Trophoblast cell (in vitro differentiated cells and primary cell): ENCODE results near the gene SLC16A12.

Source experiments
- DNase-seq, 2 donors: peaks; one replicate each; pipeline ENCODE4 v3.0.0-alpha.2; 2016
- H2AFZ ChIP-seq: 2 replicates; pipeline ENCODE4 v1.6.1; 2013; ENCODE audit warnings: low read length, moderate library complexity, mild to moderate bottlenecking; ENCODE audit not compliant: insufficient read depth, poor library complexity
- H2AK5ac ChIP-seq: 2 replicates; pipeline ENCODE4 v1.6.1; 2013; ENCODE audit warnings: mild to moderate bottlenecking, low read length
- H2BK120ac ChIP-seq: 2 replicates; pipeline ENCODE4 v1.6.1; 2013; ENCODE audit warnings: low read length, mild to moderate bottlenecking, moderate library complexity; ENCODE audit not compliant: insufficient read depth, poor library complexity
- H2BK12ac ChIP-seq: 2 replicates; pipeline ENCODE4 v1.6.1; 2013; ENCODE audit warnings: mild to moderate bottlenecking, low read length, moderate library complexity
- H2BK5ac ChIP-seq: 2 replicates; pipeline ENCODE4 v1.6.1; 2013; ENCODE audit warnings: low read length, low read depth, moderate library complexity, mild to moderate bottlenecking; ENCODE audit not compliant: poor library complexity
- H3K14ac ChIP-seq: 2 replicates; pipeline ENCODE4 v1.6.1; 2013; ENCODE audit warnings: mild to moderate bottlenecking, low read length
- H3K18ac ChIP-seq: 2 replicates; pipeline ENCODE4 v1.6.1; 2013; ENCODE audit warnings: mild to moderate bottlenecking, low read length
- H3K23ac ChIP-seq: 2 replicates; pipeline ENCODE4 v1.6.1; 2013; ENCODE audit warnings: low read length
- H3K27ac ChIP-seq: 2 replicates; pipeline ENCODE4 v1.5.1; 2013; ENCODE audit warnings: low read depth, mild to moderate bottlenecking, inconsistent platforms, low read length, moderate library complexity
- H3K27me3 ChIP-seq: 2 replicates; pipeline ENCODE4 v1.6.1; 2013; ENCODE audit warnings: inconsistent platforms, mild to moderate bottlenecking, low read length, moderate library complexity; ENCODE audit not compliant: insufficient read depth
- H3K36me3 ChIP-seq, 2 experiments: 1 replicate in 1 of 2; 2 replicates in 1 of 2; pipeline ENCODE4 v1.6.1; 2013; ENCODE audit warnings: low read length in 2 of 2, mild to moderate bottlenecking in 2 of 2, moderate library complexity in 1 of 2; ENCODE audit not compliant: insufficient read depth in 2 of 2, control insufficient read depth in 1 of 2
- H3K4ac ChIP-seq: 2 replicates; pipeline ENCODE4 v1.6.1; 2013; ENCODE audit warnings: low read depth, mild to moderate bottlenecking, low read length, moderate library complexity
- H3K4me1 ChIP-seq, 2 experiments: 1 replicate in 1 of 2; 2 replicates in 1 of 2; pipeline ENCODE4 v1.6.1; 2013; ENCODE audit warnings: low read length in 2 of 2, mild to moderate bottlenecking in 2 of 2, moderate library complexity in 1 of 2; ENCODE audit not compliant: insufficient read depth in 2 of 2, control insufficient read depth in 1 of 2
- H3K4me2 ChIP-seq: 2 replicates; pipeline ENCODE4 v1.6.1; 2013; ENCODE audit warnings: inconsistent platforms, mild to moderate bottlenecking, low read length, moderate library complexity
- H3K4me3 ChIP-seq: 2 replicates; pipeline ENCODE4 v1.5.1; 2013; ENCODE audit warnings: mild to moderate bottlenecking, low read depth, low read length, inconsistent platforms
- H3K79me1 ChIP-seq: one replicate; pipeline ENCODE4 v1.6.1; 2013; ENCODE audit warnings: low read length
- H3K79me2 ChIP-seq: 2 replicates; pipeline ENCODE4 v1.6.1; 2013; ENCODE audit warnings: low read length, mild to moderate bottlenecking; ENCODE audit not compliant: control insufficient read depth, insufficient read depth, poor library complexity
- H3K9ac ChIP-seq: 2 replicates; pipeline ENCODE4 v1.6.1; 2013; ENCODE audit warnings: mild to moderate bottlenecking, low read length
- H3K9me3 ChIP-seq: 2 replicates; pipeline ENCODE4 v1.6.1; 2013; ENCODE audit warnings: low read depth, mild to moderate bottlenecking, control low read depth, inconsistent platforms, low read length; ENCODE audit not compliant: insufficient read depth
- H4K12ac ChIP-seq: 2 replicates; pipeline ENCODE4 v1.6.1; 2013; ENCODE audit warnings: low read depth, mild to moderate bottlenecking, low read length, moderate library complexity
- H4K8ac ChIP-seq: 2 replicates; pipeline ENCODE4 v1.6.1; 2013; ENCODE audit warnings: low read depth, mild to moderate bottlenecking, low read length, moderate library complexity
- H4K91ac ChIP-seq: one replicate; pipeline ENCODE4 v1.6.1; 2013; ENCODE audit warnings: low read depth, mild to moderate bottlenecking, low read length, moderate library complexity
- WGBS: extraction: QIAGEN DNeasy Blood & Tissue Kit; methylation state at CpG from one replicate; pipeline ENCODE4 v1.1.7; 2013; ENCODE audit warnings: missing lambda C conversion rate; ENCODE audit not compliant: insufficient read length, insufficient coverage; ENCODE audit errors: extremely low coverage; 5-methylcytosine and 5-hydroxymethylcytosine counted together

Gene SLC16A12

DNA sequence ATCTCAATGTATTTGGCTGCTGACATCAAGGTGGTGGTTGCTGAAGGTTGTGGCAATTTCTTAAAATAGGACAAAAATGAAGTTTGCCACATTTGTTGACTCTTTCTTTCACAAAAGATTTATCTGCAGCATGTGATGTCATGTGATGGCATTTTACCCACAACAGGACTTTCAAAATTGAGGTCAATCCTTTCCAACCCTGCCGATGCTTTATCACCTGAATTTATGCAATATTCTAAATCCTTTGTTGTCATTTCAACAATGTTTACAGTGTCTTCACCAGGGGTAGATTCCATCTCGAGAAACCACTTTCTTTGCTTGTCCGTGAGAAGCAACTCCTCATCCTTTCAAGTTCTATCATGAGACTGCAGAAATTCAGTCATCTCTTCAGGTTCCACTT is 40.6 kb upstream of the SLC16A12 start:
- Histone ChIP-seq H3K79me1 (no peaks in the 10 kb centered on the region), H3K79me2 (no peaks in the 10 kb centered on the region), H2BK120ac (no peak overlapping the region), H4K8ac (no peak overlapping the region), H3K9me3 (no peaks in the 10 kb centered on the region), H4K91ac (no peak overlapping the region), H2BK5ac (no peak overlapping the region), H2BK12ac (no peak overlapping the region), H3K23ac (no peak overlapping the region), H3K27ac (no peak overlapping the region), H3K4me1 (no peaks in the 10 kb centered on the region), H3K36me3 (no peaks in the 10 kb centered on the region), H3K9ac (no peak overlapping the region), H3K4ac (no peak overlapping the region), H3K14ac (no peak overlapping the region), H3K4me2 (no peak overlapping the region), H2AFZ (no peak overlapping the region), H3K18ac (no peak overlapping the region), H2AK5ac (no peak overlapping the region), H3K4me3 (no peak overlapping the region), H4K12ac (no peak overlapping the region), H3K27me3 (no peaks in the 10 kb centered on the region)
- WGBS = no CpG with 5 or more reads among the region's 3 CpGs
- DNase-seq = peak in 1 of 2 donors; percentile 13

GRCh38 chr10:89575031-89575430 is 39.6 kb upstream of the SLC16A12 start:
- H3K79me2 ChIP-seq = no peaks in the 10 kb centered on the region
- H3K27ac ChIP-seq = no peak overlapping the region
- no peak overlapping the region for H3K4ac ChIP-seq
- no peak overlapping the region for H4K91ac ChIP-seq
- no peak overlapping the region for H4K12ac ChIP-seq
- H3K79me1 ChIP-seq = no peaks in the 10 kb centered on the region
- H3K36me3 ChIP-seq = no peaks in the 10 kb centered on the region
- no peak overlapping the region for H2AK5ac ChIP-seq
- no peaks in the 10 kb centered on the region for H3K27me3 ChIP-seq
- no peaks in the 10 kb centered on the region for H3K9me3 ChIP-seq
- H3K18ac ChIP-seq = no peak overlapping the region
- no peak overlapping the region for H2BK120ac ChIP-seq
- no peak overlapping the region for H3K9ac ChIP-seq
- H2BK12ac ChIP-seq = no peak overlapping the region
- peak in 1 of 2 donors; percentile 20 for DNase-seq
- no peak overlapping the region for H3K23ac ChIP-seq
- H3K4me2 ChIP-seq = no peak overlapping the region
- no peak overlapping the region for H2AFZ ChIP-seq
- no peaks in the 10 kb centered on the region for H3K4me1 ChIP-seq
- H2BK5ac ChIP-seq = no peak overlapping the region
- no peak overlapping the region for H3K4me3 ChIP-seq
- no peak overlapping the region for H4K8ac ChIP-seq
- H3K14ac ChIP-seq = no peak overlapping the region

DNA sequence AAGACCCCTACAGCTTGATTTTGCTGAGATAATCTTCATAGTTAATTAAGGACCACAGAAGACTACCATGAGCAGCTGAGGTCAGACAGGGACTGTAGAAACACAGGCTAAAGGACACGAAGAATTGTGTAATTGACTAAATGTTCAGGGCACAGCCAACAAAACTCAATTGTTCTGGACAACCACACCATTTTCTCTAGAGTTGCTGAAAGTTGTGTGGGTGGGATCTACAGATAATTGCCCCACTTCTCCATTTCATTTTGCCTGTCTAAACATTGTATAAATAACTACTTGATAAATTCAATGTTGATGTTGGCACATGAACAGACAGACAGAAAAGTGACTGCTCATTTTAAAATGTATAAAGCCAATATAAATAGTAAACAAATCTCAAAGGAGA is 39.0 kb upstream of the SLC16A12 start:
- no peaks in the 10 kb centered on the region for H3K9me3 ChIP-seq
- no CpG with 5 or more reads among the region's 1 CpG for WGBS
- no peaks in the 10 kb centered on the region for H3K4me1 ChIP-seq
- no peak overlapping the region for H3K18ac ChIP-seq
- no peaks in the 10 kb centered on the region for H3K27me3 ChIP-seq
- DNase-seq = no peak
- no peak overlapping the region for H3K27ac ChIP-seq
- H3K79me1 ChIP-seq = no peaks in the 10 kb centered on the region
- no peaks in the 10 kb centered on the region for H3K36me3 ChIP-seq
- no peak overlapping the region for H4K91ac ChIP-seq
- no peak overlapping the region for H2BK12ac ChIP-seq
- H2BK5ac ChIP-seq = no peak overlapping the region
- H2AFZ ChIP-seq = no peak overlapping the region
- no peak overlapping the region for H3K14ac ChIP-seq
- H3K4me2 ChIP-seq = no peak overlapping the region
- H3K79me2 ChIP-seq = no peaks in the 10 kb centered on the region
- H3K4ac ChIP-seq = no peak overlapping the region
- no peak overlapping the region for H2BK120ac ChIP-seq
- no peak overlapping the region for H3K4me3 ChIP-seq
- H3K9ac ChIP-seq = no peak overlapping the region
- no peak overlapping the region for H4K12ac ChIP-seq
- H4K8ac ChIP-seq = no peak overlapping the region
- H2AK5ac ChIP-seq = no peak overlapping the region
- H3K23ac ChIP-seq = no peak overlapping the region

GRCh38 chr10:89567576-89568245 is 32.3 kb upstream of the SLC16A12 start:
- Histone ChIP-seq H3K9me3 (no peaks in the 10 kb centered on the region), H3K4ac (no peak overlapping the region), H3K36me3 (no peaks in the 10 kb centered on the region), H3K14ac (no peak overlapping the region), H2AFZ (no peak overlapping the region), H2BK12ac (no peak overlapping the region), H3K27ac (no peak overlapping the region), H3K4me2 (no peak overlapping the region), H4K12ac (no peak overlapping the region), H3K23ac (no peak overlapping the region), H3K9ac (no peak overlapping the region), H3K79me1 (no peaks in the 10 kb centered on the region), H4K91ac (no peak overlapping the region), H3K4me3 (no peak overlapping the region), H2BK5ac (no peak overlapping the region), H3K79me2 (no peaks in the 10 kb centered on the region), H3K27me3 (no peaks in the 10 kb centered on the region), H2AK5ac (no peak overlapping the region), H3K18ac (no peak overlapping the region), H4K8ac (no peak overlapping the region), H2BK120ac (no peak overlapping the region), H3K4me1 (no peaks in the 10 kb centered on the region)
- no peak for DNase-seq
- no CpG with 5 or more reads among the region's 3 CpGs for WGBS
